ENCODE results near the gene ZDHHC11B. TPM values are rescaled to one million over a fixed set of nuclear protein-coding genes. Genes with fewer than 3 reads are reported as not detected.
"Not testable (repeated sequence)": the region's sequence is repeated elsewhere in the genome, so short reads cannot be mapped to it uniquely, and the experiment has no call there.

The ZDHHC11B gene
- total RNA-seq, 2 donors from 2014 or later, result 0.55 to 3.0 TPM

GRCh38 chr5:777756-778161 lies 6.8 kb downstream of the ZDHHC11B start:
- H3K27me3 ChIP-seq (replicated peaks; ENCODE audit: insufficient read depth), result no peaks in the 10 kb centered on the region
- no peak overlapping the region for H3K4me3 ChIP-seq
- TF ChIP-seq, protein P1, sequence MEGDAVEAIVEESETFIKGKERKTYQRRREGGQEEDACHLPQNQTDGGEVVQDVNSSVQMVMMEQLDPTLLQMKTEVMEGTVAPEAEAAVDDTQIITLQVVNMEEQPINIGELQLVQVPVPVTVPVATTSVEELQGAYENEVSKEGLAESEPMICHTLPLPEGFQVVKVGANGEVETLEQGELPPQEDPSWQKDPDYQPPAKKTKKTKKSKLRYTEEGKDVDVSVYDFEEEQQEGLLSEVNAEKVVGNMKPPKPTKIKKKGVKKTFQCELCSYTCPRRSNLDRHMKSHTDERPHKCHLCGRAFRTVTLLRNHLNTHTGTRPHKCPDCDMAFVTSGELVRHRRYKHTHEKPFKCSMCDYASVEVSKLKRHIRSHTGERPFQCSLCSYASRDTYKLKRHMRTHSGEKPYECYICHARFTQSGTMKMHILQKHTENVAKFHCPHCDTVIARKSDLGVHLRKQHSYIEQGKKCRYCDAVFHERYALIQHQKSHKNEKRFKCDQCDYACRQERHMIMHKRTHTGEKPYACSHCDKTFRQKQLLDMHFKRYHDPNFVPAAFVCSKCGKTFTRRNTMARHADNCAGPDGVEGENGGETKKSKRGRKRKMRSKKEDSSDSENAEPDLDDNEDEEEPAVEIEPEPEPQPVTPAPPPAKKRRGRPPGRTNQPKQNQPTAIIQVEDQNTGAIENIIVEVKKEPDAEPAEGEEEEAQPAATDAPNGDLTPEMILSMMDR (IDR thresholded peaks at IDR 0.05), result no peak
- TF ChIP-seq POLR2AphosphoS5 (IDR thresholded peaks at IDR 0.05) (no peak), POLR2A (IDR thresholded peaks at IDR 0.05) (no peak)
- intact Hi-C loops (cut with DNase I), result loop anchor here (10.0 kb wide), 1 partner anchor 117 kb away; the partner anchor contains the start of genes BRD9 and TRIP13
- no peaks in the 10 kb centered on the region for H3K36me3 ChIP-seq
- DNase-seq (ENCODE audit: low spot score), result no peak
- no peak overlapping the region for H3K27ac ChIP-seq
- H3K9me3 ChIP-seq, result no peaks in the 10 kb centered on the region
- no peaks in the 10 kb centered on the region for H3K4me1 ChIP-seq (replicated peaks)
- WGBS, result 93% methylated on average over 34 of the region's 36 CpGs

GRCh38 chr5:776862-777711 lies 7.4 kb downstream of the ZDHHC11B start:
- Histone ChIP-seq H3K4me3 (no peak overlapping the region), H3K9me3 (no peaks in the 10 kb centered on the region), H3K36me3 (no peaks in the 10 kb centered on the region), H3K4me1 (replicated peaks) (no peaks in the 10 kb centered on the region), H3K27ac (no peak overlapping the region), H3K27me3 (replicated peaks; ENCODE audit: insufficient read depth) (no peaks in the 10 kb centered on the region)
- 73% methylated on average over 42 of the region's 42 CpGs for WGBS
- intact Hi-C loops (cut with DNase I), result loop anchor here (10.0 kb wide), 1 partner anchor 118 kb away; the partner anchor contains the start of genes BRD9 and TRIP13
- no peak for DNase-seq (ENCODE audit: low spot score)
- no peak for TF ChIP-seq POLR2AphosphoS5 (IDR thresholded peaks at IDR 0.05)
- TF ChIP-seq, protein P1 (IDR thresholded peaks at IDR 0.05), result no peak
- no peak for TF ChIP-seq POLR2A (IDR thresholded peaks at IDR 0.05)

GRCh38 chr5:775961-776861 lies 8.3 kb downstream of the ZDHHC11B start:
- intact Hi-C loops (cut with DNase I), result loop anchor here (2.0 to 10.0 kb wide), 2 partner anchors 93 to 119 kb away; partner anchors contain the start of genes BRD9 and TRIP13

GRCh38 chr5:775595-775960 lies 9.0 kb downstream of the ZDHHC11B start:
- not testable (repeated sequence) for H3K27ac ChIP-seq; H3K36me3 ChIP-seq; H3K9me3 ChIP-seq; H3K4me3 ChIP-seq; H3K27me3 ChIP-seq (replicated peaks; ENCODE audit: insufficient read depth); DNase-seq (ENCODE audit: low spot score); H3K4me1 ChIP-seq (replicated peaks)
- WGBS, result 86% methylated on average over 9 of the region's 9 CpGs
- intact Hi-C loops (cut with DNase I), result loop anchor here (2.0 to 10.0 kb wide), 2 partner anchors 93 to 119 kb away; partner anchors contain the start of genes BRD9 and TRIP13

More at GRCh38 chr5:775961-776861, 8.3 kb downstream of the ZDHHC11B start:
- Histone ChIP-seq H3K4me1 (replicated peaks) (no peaks in the 10 kb centered on the region), H3K9me3 (no peaks in the 10 kb centered on the region), H3K27me3 (replicated peaks; ENCODE audit: insufficient read depth) (no peaks in the 10 kb centered on the region), H3K36me3 (no peaks in the 10 kb centered on the region), H3K4me3 (no peak overlapping the region), H3K27ac (no peak overlapping the region)
- no peak for DNase-seq (ENCODE audit: low spot score)
- TF ChIP-seq POLR2A (IDR thresholded peaks at IDR 0.05) (no peak), POLR2AphosphoS5 (IDR thresholded peaks at IDR 0.05) (no peak)
- TF ChIP-seq, protein P1 (IDR thresholded peaks at IDR 0.05), result no peak
- WGBS, result 88% methylated on average over 18 of the region's 20 CpGs

- not testable (repeated sequence) for H3K36me3 ChIP-seq; DNase-seq (ENCODE audit: low spot score); H3K4me3 ChIP-seq; H3K27ac ChIP-seq; H3K9me3 ChIP-seq; H3K27me3 ChIP-seq (replicated peaks; ENCODE audit: insufficient read depth); H3K4me1 ChIP-seq (replicated peaks)
- intact Hi-C loops (cut with DNase I), result loop anchor here (2.0 to 10.0 kb wide), 2 partner anchors 92 to 120 kb away; partner anchors contain the start of genes BRD9 and TRIP13
- WGBS, result 98% methylated on average over 15 of the region's 18 CpGs
These were observed 9.5 kb downstream of the ZDHHC11B start for GRCh38 chr5:774854-775505.

GRCh38 chr5:774304-774703 lies 10.2 kb downstream of the ZDHHC11B start:
- 100% methylated on average over 1 of the region's 6 CpGs for WGBS
- intact Hi-C loops (cut with DNase I), result loop anchor here (2.0 to 10.0 kb wide), 2 partner anchors 92 to 120 kb away; partner anchors contain the start of genes BRD9 and TRIP13
- not testable (repeated sequence) for H3K36me3 ChIP-seq; DNase-seq (ENCODE audit: low spot score); H3K27ac ChIP-seq; H3K4me1 ChIP-seq (replicated peaks); H3K9me3 ChIP-seq; H3K27me3 ChIP-seq (replicated peaks; ENCODE audit: insufficient read depth); H3K4me3 ChIP-seq

All from prostate gland (tissue), 2 donors.